Vagina (tissue), 2 donors: Measurements from ENCODE around the gene HES1.

Experiments used
- CTCF ChIP-seq, 3 experiments: fragments of 450-650 bp in 2 of 3; fragments of 200-600 bp in 1 of 3; sonication (generic) in 1 of 3; IDR thresholded peaks; one replicate each; pipeline ENCODE4 v1.5.1; 2017 to 2019; ENCODE audit warnings: antibody characterized with exemption in 3 of 3, mild to moderate bottlenecking in 2 of 3, moderate library complexity in 2 of 3
- POLR2A ChIP-seq, 2 donors: fragments of 450-650 bp; IDR thresholded peaks; one replicate each; pipeline ENCODE4 v1.6.1; 2017; ENCODE audit warnings: antibody characterized with exemption in 2 of 2, mild to moderate bottlenecking in 2 of 2, moderate library complexity in 2 of 2
- POLR2AphosphoS5 ChIP-seq, 2 donors: sonication (generic); formaldehyde crosslinking; IDR thresholded peaks; one replicate each; pipeline ENCODE4 v1.9.0; 2017; ENCODE audit warnings: antibody characterized with exemption in 2 of 2, mild to moderate bottlenecking in 2 of 2, low read depth in 1 of 2; ENCODE audit not compliant: insufficient read depth in 1 of 2

- TF ChIP-seq CTCF (IDR thresholded peaks at IDR 0.05) = no peak
- no peak for TF ChIP-seq POLR2A (IDR thresholded peaks at IDR 0.05)
- no peak for TF ChIP-seq POLR2AphosphoS5 (IDR thresholded peaks at IDR 0.05; ENCODE audit: insufficient read depth in 1 of 2, low read depth in 1 of 2)
Measured at GRCh38 chr3:194162817-194163584, 27.1 kb downstream of the HES1 start.
